Measurements from ENCODE around the gene PRKCA. TPM values are rescaled to one million over a fixed set of nuclear protein-coding genes. Genes with fewer than 3 reads are reported as not detected.

PRKCA gene
- total and polyA plus RNA-seq, 2 experiments from 2014 or later = 6.4 to 35.4 TPM

GRCh38 chr17:66468241-66469087 lies 166.1 kb downstream of the PRKCA start (continued):
- no peak for TF ChIP-seq ZNF462 (CRISPR knock-in tag; IDR thresholded peaks at IDR 0.05)
- no peak for TF ChIP-seq JUNB (IDR thresholded peaks at IDR 0.05; ENCODE audit: unreplicated experiment)
- no peak for TF ChIP-seq CREB1 (CRISPR knock-in tag; IDR thresholded peaks at IDR 0.05; ENCODE audit: low read depth)
- no peak for TF ChIP-seq NANOG (IDR thresholded peaks at IDR 0.05; ENCODE audit: borderline replicate concordance)

GRCh38 chr17:66469088-66469442 lies 166.7 kb downstream of the PRKCA start:
- H3K4me3 ChIP-seq = no peak overlapping the region
- peaks cover 8% of the 10 kb centered on the region for H3K27me3 Mint-ChIP-seq (ENCODE audit: insufficient read depth, low read depth, poor library complexity)
- DNase-seq (ENCODE audit: low spot score) (no peak), ATAC-seq (no peak)
- H3K27ac Mint-ChIP-seq = no peak overlapping the region
- peaks cover 5% of the 10 kb centered on the region; the same call in 1 of the 2 replicates for H3K79me2 ChIP-seq (replicated peaks; ENCODE audit: insufficient read depth)
- no peaks in the 10 kb centered on the region for H3F3A ChIP-seq (replicated peaks; ENCODE audit: low read depth)
- no peak overlapping the region for H2AFZ ChIP-seq
- no peaks in the 10 kb centered on the region for H3K36me3 ChIP-seq (ENCODE audit: insufficient read depth)
- no peaks in the 10 kb centered on the region for H4K20me1 ChIP-seq (replicated peaks; ENCODE audit: insufficient read depth)
- no peaks in the 10 kb centered on the region for H3K9me2 ChIP-seq (ENCODE audit: insufficient read depth)
- H3K4me1 Mint-ChIP-seq = peaks cover 51% of the 10 kb centered on the region
- no peak overlapping the region for H3K27ac ChIP-seq (ENCODE audit: low read depth)
- H3K4me2 ChIP-seq = peak overlapping the region; percentile 46; the same call in 1 of the 2 replicates
- no peaks in the 10 kb centered on the region for H3K27me3 ChIP-seq (ENCODE audit: insufficient read depth)
- H3K36me3 Mint-ChIP-seq (ENCODE audit: low read depth) = no peaks in the 10 kb centered on the region
- peaks cover 21% of the 10 kb centered on the region for H3K4me1 ChIP-seq (ENCODE audit: insufficient read depth)
- no peaks in the 10 kb centered on the region for H3K9me3 Mint-ChIP-seq
- H3K4me3 Mint-ChIP-seq = 0 out of 3 replicates have a peak overlapping the region, but pooled peaks have one; percentile 1
- TF ChIP-seq JUNB (IDR thresholded peaks at IDR 0.05; ENCODE audit: unreplicated experiment) (no peak), CTCF (conservative IDR thresholded peaks at IDR 0.05; ENCODE audit: low read depth in 2 of 2) (no peak), ZNF114 (CRISPR knock-in tag; IDR thresholded peaks at IDR 0.05) (no peak), REST (IDR thresholded peaks at IDR 0.05; ENCODE audit: unreplicated experiment) (no peak), EZH2phosphoT487 (IDR thresholded peaks at IDR 0.05; ENCODE audit: unreplicated experiment) (no peak), NANOG (IDR thresholded peaks at IDR 0.05; ENCODE audit: borderline replicate concordance) (no peak), ZNF331 (CRISPR knock-in tag; IDR thresholded peaks at IDR 0.05; ENCODE audit: low read depth) (no peak), POLR2AphosphoS5 (IDR thresholded peaks at IDR 0.05; ENCODE audit: low read depth) (no peak), EZH2 (IDR thresholded peaks at IDR 0.05; ENCODE audit: low read depth, unreplicated experiment) (no peak)
